HG03575 (cell line): Measurements from ENCODE around the gene ZNF335.
"Not testable (repeated sequence)": the region's sequence is repeated elsewhere in the genome, so short reads cannot be mapped to it uniquely, and the experiment has no call there.

Experiments
- ATAC-seq: cut with Tn5 transposase; IDR thresholded peaks from one replicate; pipeline ENCODE4 v1.9.1; 2021; ENCODE audit not compliant: unreplicated experiment, insufficient number of reproducible peaks, low FRiP score; ENCODE audit errors: extremely low read depth

ZNF335 gene

DNA sequence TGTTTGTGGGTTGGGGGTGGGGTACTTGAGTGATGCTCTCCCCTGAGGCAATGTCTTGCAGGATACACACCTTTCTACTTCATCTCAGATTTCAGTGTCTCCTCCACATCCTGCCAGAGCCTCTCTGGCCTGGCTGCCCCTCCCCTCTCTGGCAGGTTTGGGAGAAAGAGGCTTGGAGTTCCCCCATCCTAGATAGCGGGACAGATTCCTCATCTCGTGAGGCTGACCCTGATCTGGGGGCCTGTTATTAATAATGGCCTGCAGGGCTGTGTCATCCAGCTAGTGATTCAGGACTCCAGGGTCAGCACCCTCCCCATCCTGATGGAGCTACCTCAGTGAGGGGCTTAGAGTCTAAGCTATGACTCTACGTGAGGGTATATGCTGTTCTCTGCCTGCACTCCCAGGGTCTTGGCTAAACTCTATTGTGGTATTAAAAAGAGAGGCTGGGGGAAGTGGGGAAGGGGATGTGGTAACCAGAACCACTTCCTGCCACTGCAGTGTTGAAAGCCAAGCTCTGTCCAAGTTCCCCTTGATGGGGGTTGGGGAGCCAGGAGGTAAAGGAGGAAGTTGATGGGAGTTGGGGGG lies 33.0 kb upstream of the ZNF335 start:
- no peak for ATAC-seq

DNA sequence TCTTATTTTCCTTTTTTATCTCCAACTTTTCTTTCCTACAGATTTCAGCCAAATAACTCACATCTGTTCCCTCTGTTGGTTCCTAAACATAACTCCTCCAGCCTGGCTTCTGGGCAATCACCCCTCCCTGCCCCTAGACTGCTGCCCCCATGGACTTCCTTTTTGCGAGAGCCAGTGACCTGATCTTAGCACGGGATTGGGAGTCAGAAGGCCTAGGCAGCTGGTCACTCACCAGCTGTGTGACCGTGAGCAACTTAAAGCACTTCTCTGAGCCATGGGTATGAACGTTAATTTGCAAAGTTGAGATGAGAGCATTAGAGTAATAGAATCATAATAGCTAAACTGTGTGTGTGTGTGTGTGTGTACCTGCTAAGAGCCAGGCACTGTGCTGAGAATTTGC lies 32.2 kb upstream of the ZNF335 start:
- ATAC-seq = no peak

DNA sequence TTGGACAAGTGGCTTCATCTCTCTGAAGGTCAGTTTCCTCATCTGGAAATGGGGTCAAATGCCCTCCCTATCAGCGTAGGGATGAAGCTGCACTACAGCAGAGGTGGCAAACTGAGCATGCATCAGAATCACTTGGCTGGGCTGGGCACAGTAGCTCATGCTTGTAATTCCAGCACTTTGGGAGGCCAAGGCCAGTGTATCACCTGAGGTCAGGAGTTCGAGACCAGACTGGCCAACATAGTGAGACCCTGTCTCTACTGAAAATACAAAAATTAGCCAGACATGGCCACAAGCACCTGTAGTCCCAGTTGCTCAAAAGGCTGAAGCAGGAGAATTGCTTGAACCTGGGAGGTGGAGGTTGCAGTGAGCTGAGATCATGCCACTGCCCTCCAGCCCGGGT lies 30.0 kb upstream of the ZNF335 start:
- no peak for ATAC-seq

DNA sequence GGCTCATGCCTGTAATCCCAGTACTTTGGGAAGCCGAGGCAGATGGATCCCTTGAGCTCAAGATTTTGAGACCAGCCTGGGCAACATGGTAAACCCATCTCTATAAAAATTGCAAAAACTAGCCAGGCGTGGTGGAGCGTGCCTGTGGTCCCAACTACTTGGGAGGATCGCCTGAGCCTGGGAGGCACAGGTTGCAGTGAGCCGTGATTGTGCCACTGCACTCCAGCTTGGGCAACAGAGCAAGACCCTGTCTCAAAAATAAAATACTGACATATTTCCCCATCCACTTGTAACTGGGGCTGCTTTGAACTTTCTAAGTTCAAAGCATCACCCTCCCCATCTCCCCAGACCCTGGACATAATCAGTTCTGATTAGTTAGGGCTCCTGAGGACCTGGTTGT lies 29.5 kb upstream of the ZNF335 start:
- ATAC-seq = no peak

DNA sequence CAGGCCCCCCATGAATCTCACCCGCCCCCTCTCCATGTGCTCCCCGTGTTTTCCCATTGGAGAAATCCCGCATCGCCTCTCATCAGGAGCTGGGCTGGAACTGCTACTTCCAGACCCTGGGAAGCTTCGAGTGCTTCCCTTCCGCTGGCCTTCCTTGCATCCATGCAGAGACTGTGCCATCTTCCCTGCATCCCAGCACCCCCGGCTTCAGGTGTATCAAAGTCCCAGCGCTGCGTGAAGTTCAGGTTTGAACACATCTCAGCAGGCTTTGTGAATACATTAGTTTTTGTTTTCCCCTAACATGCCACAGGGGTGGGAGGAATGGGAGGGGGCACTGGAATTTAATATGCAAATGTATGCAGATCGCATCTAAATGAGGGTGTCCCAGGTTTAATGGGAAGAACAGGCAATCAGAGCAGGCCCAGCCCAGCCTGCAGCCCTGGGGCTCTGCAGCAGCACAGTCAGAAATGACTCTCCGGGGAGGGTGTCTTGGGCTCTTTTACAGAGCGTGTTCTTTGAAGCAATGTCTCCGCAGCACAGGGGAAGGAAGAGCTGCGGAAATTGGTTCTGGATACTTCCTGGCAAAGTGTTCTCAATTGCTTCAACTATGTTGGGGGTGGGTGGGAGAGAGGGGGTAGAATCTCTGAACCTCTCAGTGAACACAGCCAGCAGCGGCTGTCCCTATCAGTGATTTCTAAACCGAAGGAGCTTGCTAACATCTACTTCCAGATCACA lies 28.4 kb upstream of the ZNF335 start:
- no peak for ATAC-seq

DNA sequence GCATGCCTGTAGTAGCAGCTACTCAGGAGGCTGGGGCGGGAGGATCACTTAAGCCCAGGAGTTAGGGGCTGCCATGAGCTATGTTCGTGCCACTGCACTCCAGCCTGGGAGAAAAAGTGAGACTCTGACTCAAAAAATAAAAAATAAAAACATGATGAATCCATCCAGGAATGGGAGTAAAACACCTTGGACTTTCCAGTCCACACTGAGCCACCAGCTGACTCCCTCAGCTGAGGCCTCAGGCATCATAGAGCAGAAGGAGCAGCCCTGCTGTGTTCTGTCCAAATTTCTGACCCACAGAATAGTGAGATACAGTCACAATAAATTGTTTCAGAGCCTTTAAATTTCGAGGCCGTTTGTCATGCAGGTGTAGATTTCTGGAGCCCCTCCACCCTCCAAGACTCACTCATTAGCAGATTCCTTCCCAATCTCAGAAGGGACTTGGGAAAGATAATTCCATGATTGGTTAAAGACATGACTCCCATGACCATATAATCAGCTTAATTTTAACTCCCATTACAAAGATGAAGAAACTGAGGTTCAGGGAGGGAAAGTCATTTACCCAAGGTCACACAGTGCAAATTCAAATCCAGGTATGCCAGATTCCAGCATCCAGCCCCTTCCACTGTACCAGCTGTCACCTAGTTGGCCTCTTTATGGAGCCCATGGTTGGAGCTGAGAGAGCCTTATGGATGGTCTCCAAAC lies 27.7 kb upstream of the ZNF335 start:
- no peak for ATAC-seq

DNA sequence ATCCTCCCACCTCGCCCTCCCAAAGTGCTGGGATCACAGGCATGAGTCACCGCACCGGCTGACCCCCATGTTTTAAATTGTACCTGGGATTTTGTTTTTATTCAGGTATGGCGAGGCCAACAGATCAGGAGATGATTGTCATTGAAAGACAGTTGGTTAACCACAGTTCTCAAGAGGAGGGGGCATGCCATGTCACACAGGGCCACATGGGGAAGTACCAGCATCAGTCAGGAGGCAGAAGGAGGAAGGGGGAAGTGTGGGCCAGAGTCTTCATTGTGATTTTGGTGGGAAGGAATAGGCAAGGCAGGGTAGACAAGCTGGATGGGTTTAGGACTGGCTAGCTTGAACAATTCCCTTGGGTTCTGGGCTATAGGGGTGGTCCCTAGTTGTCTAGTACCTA lies 26.8 kb upstream of the ZNF335 start:
- no peak for ATAC-seq

DNA sequence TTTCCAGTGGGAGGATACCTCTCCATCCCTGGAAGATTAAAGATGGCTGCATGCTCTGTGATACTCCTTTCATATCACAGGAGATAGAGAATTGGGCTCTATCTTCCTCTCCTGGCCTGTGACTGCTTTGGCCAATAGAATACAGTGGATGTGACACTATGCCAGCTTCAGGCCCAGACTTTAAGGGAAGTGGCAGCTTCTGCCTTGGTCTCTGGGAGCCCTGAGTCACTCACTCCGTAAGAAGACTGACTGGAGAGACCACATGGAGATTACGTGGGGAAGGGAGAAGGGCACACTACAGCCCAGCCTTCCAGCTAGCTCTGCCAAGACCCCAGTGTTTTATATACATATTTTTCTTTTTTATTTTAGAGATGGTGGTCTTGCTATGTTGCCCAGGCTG lies 26.3 kb upstream of the ZNF335 start:
- ATAC-seq = no peak

DNA sequence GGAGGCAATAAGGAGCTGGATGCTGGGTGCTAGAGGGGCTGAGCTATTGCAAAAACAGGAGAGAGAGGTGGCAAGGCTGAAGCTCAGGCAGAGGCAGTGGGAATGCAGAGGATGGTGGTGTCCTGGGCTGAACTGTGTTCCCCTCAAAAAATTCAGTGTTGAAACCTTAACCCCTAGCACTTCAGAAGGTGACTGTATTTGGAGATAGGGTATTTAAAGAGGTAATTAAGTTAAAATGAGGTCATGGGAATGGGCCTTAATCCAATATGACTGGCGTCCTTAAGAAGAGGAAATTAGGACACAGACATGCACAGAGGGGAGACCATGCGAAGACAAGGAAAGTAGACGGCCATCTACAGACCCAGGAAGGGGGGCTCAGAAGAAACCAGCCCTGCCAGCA lies 25.2 kb upstream of the ZNF335 start:
- ATAC-seq = no peak

DNA sequence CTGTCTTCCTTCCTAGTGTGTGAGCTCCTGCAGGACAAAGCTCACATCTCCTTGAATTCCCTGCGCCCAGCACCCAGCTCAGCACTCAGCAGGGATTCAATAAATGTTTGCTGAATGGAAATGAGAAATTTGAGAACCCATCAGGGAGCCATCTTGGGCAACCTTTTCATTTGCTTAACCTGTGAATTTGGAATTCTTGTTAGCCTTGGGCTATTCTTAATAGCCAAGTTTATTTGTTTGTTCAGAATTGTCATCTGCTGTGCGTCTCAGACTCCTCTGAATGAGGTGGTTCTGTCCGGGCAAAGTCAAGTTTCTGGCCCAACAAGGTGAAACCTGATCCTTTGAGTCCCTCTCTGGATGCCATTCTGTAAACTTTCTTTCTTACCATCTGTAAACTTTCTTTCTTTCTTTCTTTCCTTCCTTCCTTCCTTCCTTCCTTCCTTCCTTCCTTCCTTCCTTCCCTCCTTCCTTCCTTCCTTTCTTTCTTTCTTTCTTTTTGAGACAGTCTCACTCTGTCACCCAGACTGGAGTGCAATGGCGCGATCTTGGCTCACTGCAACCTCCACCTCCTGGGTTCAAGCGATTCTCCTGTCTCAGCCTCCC lies 23.6 kb upstream of the ZNF335 start:
- ATAC-seq = not testable (repeated sequence)

DNA sequence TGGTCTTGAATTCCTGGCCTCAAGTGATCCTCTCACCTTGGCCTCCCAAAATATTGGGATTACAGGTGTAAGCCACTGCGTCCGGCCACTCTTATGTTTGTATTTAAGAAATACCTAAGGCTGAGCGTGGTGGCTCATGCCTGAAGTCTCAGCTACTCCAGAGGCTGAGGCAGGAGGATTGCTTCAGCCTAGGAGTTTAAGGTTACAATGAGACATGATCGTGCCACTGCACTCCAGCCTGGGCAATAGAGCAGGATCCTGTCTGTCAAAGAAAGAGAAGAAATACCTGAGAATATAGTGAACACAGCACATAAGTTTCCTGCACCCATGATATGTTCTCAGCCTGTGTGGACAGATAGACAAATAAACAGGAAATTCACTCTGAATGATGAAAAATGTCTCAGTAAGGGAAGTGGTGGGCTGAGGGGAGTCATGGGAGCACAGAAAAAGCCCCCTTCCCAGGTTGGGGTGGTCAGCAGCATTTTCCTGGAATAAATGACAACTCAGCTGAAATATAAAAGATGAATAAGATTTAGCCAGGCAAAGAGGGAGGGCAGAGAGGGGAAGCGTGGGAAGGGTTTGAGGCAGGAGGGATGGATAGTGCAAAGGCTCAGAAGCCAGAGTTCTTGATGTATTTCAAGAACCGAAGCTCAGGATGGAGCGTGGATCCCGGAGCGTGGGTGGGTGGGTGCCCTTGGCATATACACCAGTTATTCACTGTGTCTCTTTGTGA lies 22.9 kb upstream of the ZNF335 start:
- ATAC-seq = no peak

DNA sequence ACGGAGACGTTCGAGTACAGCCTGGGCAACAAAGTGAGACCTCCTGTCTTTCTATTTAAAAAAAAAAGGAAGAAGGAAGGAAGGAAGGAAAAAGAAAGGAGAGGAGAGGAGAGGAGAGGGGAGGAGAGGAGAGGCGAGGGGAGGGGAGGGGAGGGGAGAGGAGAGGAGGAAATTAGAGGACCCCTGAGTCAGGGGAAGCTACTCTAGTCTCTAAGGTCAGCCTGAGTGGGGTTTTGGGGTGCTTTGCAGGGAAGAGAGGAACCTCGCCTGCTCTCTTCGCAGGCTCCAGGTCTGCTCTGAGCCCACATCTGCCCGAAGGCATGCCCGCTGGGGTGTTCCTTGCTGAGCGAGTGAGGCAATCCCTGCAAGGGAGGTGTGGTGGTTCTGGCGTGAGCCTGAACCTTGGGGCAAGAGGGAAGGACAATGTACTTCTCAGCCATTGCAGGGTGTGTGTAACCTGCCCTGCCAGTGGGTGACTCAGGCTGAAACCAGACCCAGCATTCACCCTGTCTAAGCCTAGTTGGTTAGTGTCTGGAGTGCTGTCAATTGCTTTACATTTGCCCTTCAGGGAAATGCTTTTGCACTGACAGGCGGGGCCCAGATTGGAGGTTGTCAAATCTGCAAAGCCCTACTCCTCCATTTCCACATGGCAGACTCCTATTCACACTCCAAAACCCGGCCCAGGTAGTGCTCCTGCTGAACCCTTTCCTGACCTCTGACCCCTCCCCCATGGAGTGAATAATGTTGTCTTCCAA lies 21.4 kb upstream of the ZNF335 start:
- no peak for ATAC-seq

DNA sequence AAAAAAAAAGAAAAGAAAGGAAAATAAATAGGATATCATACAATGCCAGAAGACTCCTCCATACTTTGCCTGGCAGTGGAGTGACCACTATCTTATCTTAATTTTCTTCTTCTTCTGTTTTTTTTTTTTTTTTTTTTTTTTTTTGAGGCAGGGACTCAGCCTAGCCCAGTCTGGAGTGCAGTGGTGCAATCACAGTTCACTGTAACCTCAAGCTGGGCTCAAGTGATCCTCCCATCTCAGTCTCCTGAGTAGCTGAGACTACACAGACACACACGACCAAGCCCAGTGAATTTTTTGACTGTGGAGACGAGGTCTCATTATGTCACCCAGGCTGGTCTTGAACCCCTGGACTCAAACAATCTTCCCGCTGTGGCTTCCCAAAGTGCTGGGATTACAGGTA lies 19.6 kb upstream of the ZNF335 start:
- no peak for ATAC-seq

DNA sequence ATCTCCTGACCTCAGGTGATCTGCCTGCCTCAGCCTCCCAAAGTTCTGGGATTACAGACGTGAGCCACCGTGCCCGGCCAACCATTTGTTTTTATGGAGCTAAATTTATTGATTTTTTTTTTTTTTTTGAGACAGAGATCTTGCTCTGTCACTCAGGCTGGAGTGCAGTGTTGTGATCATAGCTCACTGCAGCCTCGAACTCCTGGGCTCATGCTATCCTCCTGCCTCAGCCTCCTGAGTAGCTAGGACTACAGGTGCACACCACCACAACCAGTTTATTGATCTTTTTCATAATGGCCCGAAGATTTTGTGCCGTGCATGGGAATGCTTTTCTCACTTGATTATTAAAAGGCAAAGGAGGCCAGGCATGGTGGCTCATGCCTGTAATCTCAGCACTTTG lies 16.8 kb upstream of the ZNF335 start:
- not testable (repeated sequence) for ATAC-seq

DNA sequence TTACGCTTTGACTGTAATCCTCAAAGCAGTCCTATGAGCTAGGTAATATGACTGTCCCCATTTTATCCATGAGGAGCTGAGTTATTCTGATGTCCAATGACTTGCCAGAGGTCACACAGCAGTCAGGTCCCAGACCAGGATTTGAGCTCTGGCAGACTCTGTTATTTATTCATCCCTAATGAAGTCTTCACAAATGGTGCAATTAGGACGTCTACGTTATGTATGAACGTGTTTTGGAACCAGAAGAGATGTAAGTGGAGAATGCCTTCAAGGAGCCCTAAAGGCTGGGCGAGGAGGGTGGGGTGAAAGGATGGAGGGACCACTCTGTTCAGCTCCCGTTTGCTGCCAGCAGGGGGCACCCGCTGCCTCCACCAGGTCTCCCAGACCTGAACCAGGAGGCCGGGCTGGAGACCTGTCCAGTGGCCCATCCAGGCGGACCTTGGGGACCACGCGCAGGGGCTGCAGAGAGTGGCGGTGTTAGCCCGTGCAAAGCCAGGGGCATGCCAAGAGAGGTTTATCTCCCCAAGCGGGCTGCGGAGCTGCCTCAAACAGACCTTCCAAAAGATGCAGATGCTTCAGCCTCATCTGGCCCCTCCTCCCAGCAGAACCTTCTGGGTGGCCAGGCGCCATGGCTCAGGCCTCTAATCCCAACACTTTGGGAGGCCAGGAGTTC lies 15.2 kb upstream of the ZNF335 start:
- no peak for ATAC-seq

DNA sequence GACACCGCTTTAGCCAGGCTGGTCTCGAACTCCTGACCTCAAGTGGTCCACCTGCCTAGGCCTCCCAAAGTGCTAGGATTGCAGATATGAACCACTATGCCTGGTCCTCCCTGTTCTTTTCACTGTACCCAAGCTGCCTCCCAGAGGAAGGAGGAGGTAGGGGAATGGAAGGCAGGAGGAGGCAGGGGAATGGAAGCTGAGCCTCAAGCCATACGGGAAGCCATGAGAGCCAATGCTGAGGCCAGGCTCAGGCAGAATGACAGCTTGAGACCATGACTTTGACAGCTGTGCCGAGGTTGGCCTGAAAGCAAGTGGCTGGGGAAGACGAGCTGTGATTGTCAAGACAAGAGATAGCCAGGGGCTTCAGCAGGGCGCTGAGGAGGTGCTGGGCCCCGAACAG lies 13.6 kb upstream of the ZNF335 start:
- no peak for ATAC-seq

DNA sequence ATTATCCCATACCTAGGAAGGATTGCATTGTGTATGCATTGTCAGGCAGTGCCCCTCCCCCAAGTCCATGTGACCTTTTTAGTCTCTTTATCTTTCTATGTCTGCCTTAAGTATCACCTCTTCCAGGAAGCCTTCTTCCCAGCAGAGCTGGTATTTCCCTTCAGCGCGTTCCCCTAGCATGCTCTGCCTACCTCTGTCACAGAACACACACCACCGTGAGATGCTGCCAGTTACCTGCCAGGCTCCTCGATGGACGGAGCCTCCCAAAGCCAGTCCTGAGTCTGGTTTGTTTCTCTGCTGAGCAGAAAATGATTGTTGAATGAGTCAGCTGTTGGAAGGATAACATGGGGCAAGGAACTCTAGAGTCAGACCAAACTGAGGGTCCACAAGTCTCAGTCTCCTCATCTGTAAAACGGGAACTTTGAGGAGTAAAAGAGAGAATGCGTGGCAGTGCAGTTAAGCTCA lies 11.3 kb upstream of the ZNF335 start:
- ATAC-seq = no peak

DNA sequence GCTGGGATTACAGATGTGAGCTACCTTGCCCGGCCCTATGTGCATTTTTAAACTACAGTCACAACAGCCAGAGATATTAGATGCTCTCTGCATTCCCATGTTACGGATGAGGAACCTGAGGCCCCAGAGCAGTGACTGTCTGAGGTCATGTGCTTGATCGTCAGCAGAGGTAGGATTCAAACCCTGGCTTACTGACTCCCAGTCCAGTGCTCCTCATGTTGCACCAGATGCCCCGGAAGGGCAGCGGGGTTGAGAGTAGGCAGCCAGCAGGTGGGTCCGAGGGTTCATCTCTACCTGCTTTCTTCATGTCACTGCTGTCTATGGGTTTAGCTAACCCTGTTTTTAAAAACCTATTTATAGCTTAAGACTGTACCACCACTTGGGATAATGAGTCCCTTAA lies 9.3 kb upstream of the ZNF335 start:
- no peak for ATAC-seq
